ENCODE measurements around the gene AGAP3.

DNA sequence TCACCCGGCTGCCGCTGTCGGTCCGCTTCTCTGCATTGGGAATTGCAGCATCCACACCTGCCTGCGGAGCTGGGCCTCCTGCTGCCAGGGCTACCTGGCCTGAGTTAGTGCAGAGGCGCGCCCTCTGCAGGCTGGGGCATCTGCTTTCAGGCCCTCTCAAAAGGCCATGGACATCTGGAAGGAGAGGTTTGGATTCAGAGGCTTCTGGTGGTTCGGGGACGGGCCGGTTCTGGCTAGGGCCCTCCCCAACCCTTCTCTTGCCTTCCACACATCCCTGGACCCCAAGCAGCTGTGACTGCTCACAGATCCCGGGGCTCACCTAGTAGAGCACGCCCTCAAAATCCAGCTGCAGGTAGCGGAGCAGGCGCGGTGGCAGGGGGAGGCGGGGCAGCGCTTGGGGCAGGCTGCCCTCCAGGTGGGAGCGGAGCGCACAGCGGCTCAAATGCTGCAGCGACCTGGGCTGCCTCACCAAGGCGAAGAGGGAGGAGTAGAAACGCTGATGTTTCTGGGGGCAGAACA, 89.6 kb downstream of the AGAP3 start:
- TF ChIP-seq, protein P1, sequence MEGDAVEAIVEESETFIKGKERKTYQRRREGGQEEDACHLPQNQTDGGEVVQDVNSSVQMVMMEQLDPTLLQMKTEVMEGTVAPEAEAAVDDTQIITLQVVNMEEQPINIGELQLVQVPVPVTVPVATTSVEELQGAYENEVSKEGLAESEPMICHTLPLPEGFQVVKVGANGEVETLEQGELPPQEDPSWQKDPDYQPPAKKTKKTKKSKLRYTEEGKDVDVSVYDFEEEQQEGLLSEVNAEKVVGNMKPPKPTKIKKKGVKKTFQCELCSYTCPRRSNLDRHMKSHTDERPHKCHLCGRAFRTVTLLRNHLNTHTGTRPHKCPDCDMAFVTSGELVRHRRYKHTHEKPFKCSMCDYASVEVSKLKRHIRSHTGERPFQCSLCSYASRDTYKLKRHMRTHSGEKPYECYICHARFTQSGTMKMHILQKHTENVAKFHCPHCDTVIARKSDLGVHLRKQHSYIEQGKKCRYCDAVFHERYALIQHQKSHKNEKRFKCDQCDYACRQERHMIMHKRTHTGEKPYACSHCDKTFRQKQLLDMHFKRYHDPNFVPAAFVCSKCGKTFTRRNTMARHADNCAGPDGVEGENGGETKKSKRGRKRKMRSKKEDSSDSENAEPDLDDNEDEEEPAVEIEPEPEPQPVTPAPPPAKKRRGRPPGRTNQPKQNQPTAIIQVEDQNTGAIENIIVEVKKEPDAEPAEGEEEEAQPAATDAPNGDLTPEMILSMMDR (IDR thresholded peaks at IDR 0.05; ENCODE audit: borderline replicate concordance, extremely low read depth, low read length, poor library complexity, severe bottlenecking) = no peak
- no peak for TF ChIP-seq EZH2 (IDR thresholded peaks at IDR 0.05; ENCODE audit: borderline replicate concordance, low read depth, low read length, severe bottlenecking)

All from DND-41 (cell line).